Muscle of arm (tissue), 14 donors: ENCODE data around the gene SLC25A10. TPM values are rescaled to one million over a fixed set of nuclear protein-coding genes. Genes with fewer than 3 reads are reported as not detected.
"Not testable (repeated sequence)": the region's sequence is repeated elsewhere in the genome, so short reads cannot be mapped to it uniquely, and the experiment has no call there.

ENCODE experiments used
- DNase-seq: peaks from one replicate; pipeline ENCODE4 v3.0.0-alpha.2; 2013
- long read RNA-seq, 11 donors: transcript quantifications; one replicate each; lab custom pipeline, GENCODE V29; 2026
- polyA plus RNA-seq, 12 donors: library from polyadenylated mRNA; unstranded; fragments of 120-200 nt; gene quantifications; one replicate each; pipeline ENCODE4 v1.2.1, GENCODE V29; 2013; ENCODE audit not compliant: insufficient read length in 12 of 12

SLC25A10 gene
- 10 to 100 TPM in 1 of 12 donors, 1 to 10 TPM in 10, not detected in 1; 1.2 to 22.7 (median 2.9) TPM for polyA plus RNA-seq
- long read RNA-seq, donor 1, transcript SLC25A10-202 (11 exons, 1,885 nt) = major isoform, 6 of 6 reads
- long read RNA-seq, donor 1, partial matches to known transcripts = 0 of 6 reads
- long read RNA-seq, donor 1, other reads (novel, unspliced or antisense) = 0 of 6 reads
- long read RNA-seq, donor 2 = 0 reads
- long read RNA-seq, donor 3 = 0 reads
- long read RNA-seq, donor 4 = 0 reads
- long read RNA-seq, donor 5, partial matches to known transcripts = 0 of 2 reads
- long read RNA-seq, donor 5, other reads (novel, unspliced or antisense) = 0 of 2 reads
- long read RNA-seq, donor 6 = 0 reads
- long read RNA-seq, donor 7, partial matches to known transcripts = 0 of 1 reads
- long read RNA-seq, donor 7, other reads (novel, unspliced or antisense) = 0 of 1 reads
- long read RNA-seq, donor 8, partial matches to known transcripts = 0 of 2 reads
- long read RNA-seq, donor 8, other reads (novel, unspliced or antisense) = 0 of 2 reads
- long read RNA-seq, donor 9, partial matches to known transcripts = 0 of 3 reads
- long read RNA-seq, donor 9, other reads (novel, unspliced or antisense) = 0 of 3 reads
- long read RNA-seq, donor 10, partial matches to known transcripts = 0 of 2 reads
- long read RNA-seq, donor 10, other reads (novel, unspliced or antisense) = 0 of 2 reads
- long read RNA-seq, donor 11, partial matches to known transcripts = 0 of 1 reads
- long read RNA-seq, donor 11, other reads (novel, unspliced or antisense) = 0 of 1 reads

DNA sequence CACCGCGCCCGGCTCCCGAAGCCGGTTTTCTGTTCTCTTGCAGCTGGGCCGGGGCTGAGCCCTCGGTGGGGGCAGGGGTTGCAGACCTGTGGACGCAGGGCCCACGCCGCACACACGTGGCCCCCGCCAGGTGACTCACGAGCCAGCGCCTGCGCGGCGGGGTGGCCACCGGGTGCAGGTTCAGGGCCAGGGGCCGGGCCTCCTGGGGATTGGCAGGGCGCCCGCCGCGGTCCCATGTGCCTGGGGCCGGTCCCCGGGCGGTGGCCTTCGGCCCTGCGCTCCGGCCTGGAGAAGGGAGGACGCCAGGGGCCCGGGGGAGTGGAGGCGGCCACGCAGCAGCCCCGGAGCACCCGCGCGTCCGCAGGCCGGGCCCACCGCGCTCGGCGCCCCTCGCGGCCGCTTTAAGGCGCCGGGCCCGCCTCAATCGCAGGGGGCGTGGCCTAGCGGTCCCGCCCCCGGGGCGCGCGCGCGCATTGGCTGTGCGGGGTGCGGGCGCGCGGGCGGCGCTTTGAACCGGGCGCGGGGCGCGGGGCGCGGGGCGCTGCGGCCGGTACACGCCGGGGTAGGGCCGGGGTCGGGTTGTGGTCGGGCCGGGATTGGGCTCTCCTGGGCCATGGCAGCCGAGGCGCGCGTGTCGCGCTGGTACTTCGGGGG lies at the start of gene SLC25A10:
TSS of gene SLC25A10 (plus strand) at position 471 of the 654 bp plus-strand sequence. CDS start at position 614, 143 bp downstream.
- peak; percentile 61 for DNase-seq

GRCh38 chr17:81664051-81664470 lies 48.0 kb upstream of the SLC25A10 start:
- no peak for DNase-seq

DNA sequence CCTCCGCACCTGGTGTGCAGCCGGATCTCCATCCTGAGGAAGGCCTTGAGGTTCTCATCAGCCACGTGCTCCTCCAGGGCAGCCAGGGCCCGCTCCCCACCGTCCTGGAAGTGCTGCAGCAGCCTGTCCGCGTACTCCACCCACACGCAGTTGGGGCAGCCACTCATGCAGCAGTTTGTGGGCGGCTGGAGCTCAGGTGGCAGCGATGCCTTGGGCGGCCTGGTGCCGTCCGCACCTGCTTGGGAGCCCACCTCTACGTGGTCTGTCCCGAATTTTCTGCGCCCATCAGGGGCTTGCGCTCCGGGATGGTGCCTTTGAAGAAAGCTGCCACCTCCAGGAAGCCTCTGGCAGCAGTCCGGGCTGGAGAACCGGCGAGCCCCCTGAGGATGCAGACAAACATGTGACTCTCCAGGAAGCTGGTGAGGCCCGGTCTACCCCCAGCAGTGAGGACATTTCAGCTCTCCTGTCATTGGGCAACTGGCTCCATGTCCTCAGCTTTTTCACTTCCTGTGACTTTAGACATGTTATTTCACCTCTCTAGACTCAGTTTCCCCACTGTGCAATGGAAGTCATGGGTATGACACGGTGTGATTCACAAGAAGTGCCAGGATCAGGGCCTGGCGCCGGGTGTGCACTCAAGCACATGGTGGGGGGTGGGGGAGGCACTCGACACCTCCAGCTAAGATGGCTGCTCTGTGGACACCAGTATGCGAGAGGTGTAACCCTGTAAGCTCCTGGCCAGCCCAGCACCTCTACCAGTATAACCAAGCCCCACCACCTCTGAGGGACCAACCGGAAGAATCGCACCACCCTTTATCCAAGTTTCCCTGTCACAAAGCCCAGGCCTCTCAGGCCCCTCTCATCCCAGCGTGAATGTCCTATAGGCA lies 46.6 kb upstream of the SLC25A10 start:
- no peak for DNase-seq

- no peak for DNase-seq
Observed at GRCh38 chr17:81666092-81666341, 46.1 kb upstream of the SLC25A10 start.

GRCh38 chr17:81666342-81667191 lies 45.5 kb upstream of the SLC25A10 start, which contains the start of the genes CCDC137 and OXLD1:
Gene CCDC137 (plus strand): TSS chr17:81666737. CDS start chr17:81666767, 30 bp downstream.
Gene OXLD1 (minus strand): TSS chr17:81666605. CDS start chr17:81666577, 28 bp downstream.
- peak; percentile 96 for DNase-seq

- no peak for DNase-seq
Observed at GRCh38 chr17:81667754-81668153, 44.3 kb upstream of the SLC25A10 start.

DNA sequence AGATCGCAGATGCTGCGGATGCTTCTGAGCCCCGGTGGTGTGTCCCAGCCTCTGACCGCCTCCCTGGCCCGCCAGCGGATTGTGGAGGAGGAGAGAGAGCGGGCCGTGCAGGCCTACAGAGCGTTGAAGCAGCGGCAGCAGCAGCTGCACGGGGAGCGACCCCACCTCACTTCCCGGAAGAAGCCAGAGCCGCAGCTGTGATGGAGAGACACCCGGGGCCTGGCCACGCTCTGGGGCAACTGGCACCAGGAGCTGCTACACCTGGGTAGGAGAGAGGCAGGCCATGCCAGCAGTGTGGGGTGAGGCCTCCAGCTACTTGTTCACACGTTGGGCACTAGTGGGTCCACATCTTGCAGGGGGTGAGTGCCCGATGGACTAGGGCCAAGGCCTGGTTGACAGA lies 39.6 kb upstream of the SLC25A10 start:
- no peak for DNase-seq

DNA sequence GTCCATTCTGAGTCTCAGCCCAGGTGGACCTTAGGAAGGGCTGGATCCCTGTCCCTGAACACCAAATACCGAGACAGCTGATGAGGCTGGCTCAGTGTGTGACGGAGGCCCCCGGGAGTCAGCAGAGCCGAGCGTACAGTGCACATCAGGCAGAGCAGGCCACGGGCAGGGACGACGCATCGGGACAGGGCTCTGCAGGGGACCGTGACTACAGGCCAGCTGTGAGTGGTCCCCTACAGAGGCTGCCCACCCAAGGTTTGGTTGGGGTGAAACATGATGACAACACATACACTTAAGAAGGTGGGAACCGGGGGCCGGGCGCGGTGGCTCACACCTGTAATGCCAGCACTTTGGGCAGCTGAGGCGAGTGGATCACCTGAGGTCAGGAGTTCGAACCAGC lies 39.1 kb upstream of the SLC25A10 start:
- no peak for DNase-seq

GRCh38 chr17:81673561-81674258 lies 38.4 kb upstream of the SLC25A10 start:
- DNase-seq = no peak

DNA sequence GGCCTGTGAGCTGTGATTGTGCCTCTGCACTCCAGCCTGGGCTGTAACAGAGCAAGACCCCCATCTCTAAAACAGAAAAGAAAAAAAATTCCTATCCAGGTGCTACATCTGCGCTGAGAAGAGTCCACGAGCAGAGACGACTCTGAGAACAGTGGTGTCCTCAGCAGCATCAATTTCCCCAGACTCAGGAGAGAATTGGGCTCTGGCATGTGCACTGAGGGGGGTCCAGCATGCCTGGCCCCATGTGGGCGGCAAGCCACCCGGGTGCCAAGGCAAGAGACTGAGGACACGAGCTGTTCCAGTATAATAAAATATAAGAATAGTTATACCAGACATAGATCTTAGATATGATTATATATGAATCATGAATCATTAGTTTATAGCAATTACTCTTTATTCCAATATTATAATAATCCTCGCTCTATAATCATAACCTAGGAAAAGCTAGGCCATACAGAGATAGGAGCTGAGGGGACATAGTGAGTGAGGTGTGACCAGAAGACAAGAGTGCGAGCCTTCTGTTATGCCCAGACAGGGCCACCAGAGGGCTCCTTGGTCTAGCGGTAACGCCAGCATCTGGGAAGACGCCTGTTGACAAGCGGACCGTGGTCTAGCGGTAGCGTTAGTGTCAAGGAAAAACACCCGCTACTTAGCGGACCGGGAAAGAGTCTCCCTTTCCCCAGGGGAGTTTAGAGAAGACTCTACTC lies 36.4 kb upstream of the SLC25A10 start:
- DNase-seq = not testable (repeated sequence)

- no peak for DNase-seq
Observed at GRCh38 chr17:81676906-81677305, 35.2 kb upstream of the SLC25A10 start.

DNA sequence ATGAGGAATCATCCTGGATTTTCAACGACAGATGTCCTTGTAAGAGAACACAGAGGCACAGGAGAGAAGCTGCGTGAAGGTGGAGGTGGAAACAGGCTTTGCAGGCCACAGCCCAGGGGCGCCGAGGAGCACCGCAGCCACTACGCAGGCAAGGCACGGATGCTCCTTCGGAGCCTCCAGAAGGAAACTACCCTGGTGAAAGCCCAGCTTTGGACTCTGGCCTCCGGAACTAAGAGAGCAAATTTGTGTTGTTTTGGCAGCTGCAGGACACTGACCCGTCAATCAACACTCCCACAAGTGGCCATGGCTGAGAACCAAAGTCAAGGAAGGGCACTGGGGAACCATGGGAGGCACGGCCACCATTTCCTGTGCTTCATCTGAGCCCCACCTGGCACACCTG lies 31.9 kb upstream of the SLC25A10 start:
- no peak for DNase-seq

DNA sequence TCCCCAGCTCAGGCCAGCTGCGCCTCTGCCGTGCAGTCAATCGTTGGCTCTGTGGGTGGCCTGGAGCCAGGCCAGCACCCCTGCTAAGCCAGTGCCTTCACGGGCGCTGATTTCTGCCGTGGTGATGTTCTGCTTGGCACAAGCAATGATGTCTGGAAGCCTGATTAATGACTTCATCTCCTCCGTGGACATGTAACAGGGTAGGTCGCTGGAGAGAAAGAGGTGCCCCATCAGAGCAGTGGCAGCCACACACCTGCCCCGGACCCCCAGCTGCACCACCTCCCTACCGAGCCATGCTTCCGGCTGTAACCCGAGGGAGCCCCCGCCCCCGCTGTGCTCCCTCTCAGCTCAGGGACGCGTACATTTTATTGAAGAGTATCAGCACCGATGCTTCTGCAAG lies 30.4 kb upstream of the SLC25A10 start:
- no peak for DNase-seq

DNA sequence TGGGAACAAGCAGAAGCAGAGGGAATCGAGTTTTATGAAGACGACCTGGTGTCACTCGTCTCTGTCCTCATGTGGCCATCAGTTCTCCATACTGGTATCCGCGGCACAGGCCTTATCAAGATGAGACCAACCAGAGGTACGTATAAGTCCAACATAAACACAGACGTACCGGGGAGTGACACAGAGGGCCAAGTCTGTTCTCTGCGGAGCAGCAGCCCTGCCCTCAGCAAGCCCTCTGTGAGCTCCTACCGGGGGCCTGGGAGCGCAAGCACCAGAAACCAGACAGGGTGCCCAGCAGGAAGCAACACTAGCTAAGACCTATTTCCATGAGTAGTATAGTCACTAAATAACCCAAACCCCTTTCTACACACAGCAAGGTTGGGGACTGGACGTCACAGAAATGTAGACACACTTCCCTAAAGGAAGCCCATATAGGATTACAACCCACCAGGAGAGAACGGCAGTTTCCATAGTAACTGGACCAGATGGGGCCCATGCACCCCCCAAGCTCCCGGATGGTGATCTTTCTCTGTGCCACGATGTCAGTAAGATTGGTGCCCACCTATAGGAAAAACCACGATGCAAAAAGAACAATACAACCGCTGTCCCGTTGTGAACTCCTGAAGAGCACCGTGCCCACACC lies 29.4 kb upstream of the SLC25A10 start:
- DNase-seq = no peak

- no peak for DNase-seq
Observed at GRCh38 chr17:81683208-81683583, 28.9 kb upstream of the SLC25A10 start.

GRCh38 chr17:81683584-81684441 lies 28.3 kb upstream of the SLC25A10 start, which contains the start of the genes ARL16 and HGS:
Gene ARL16 (minus strand): TSS chr17:81683797. CDS start chr17:81683753, 44 bp downstream.
Gene HGS (plus strand): TSS chr17:81684011. CDS start chr17:81684067, 56 bp downstream.
- peak; percentile 99 for DNase-seq

DNA sequence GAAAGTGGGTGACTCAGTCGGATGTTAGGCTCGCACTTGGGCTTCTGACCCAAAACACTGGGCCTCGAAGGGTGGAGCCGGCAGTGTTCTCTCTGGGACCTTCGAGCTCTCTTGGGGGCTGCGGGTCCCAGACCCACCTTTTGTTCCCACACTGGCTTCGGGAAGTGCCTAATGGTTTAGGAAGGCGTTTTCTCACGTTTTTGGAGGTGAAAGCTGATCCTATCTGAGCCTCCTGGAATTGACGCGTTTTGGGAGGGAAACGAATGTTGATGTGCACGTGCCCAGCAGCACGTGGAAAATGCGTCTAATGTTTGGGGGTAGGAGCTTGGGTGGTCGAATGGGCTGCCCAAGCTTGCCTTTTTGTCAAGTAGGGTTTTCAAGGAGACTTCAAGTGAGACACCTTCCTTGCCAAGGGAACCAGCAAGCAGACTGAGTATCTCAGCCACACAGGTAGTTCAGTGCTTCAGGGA lies 27.6 kb upstream of the SLC25A10 start:
- no peak for DNase-seq
